Measurements from ENCODE around the gene MITF.

The MITF gene

DNA sequence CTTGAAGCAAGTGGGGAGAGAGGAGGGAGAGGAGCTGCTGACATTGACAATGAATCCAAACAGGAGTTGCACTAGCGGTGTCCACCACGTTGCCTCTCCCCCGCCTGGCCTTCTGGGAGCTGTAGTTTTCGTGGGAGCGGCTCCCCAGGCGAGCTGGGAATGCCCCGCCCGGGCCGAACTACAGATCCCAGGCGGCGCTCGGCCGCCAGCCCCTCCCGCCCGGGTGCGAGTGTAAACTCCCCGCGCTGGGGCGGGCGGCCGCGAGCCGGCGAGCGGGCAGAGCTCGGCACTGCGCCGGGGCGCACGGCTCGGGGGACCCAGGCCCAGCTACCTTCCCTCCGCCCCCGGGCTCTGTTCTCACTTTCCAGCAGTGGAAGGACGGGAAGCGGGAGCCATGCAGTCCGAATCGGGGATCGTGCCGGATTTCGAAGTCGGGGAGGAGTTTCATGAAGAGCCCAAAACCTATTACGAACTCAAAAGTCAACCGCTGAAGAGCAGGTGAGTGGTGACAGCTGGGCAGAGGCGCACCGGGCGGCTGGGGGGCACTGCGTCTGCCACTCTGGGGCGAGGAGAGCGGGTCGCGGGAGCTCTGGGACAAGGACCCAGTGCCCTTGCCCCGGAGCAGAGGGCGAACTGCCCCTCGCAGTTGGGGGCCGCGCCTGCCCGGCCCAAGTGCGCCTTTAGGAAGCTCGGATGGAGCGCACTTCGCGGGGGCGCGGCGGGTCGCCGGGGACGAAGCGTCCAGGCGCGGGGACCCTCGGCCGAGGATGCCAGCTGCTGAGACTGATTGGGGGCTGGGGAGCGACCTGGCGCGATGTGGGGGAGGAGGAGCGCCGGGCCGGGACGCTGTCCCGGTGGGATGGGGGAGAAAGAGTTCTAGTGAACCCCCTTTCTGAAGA is at the start of gene MITF:
TSS of gene MITF (plus strand) at position 261 of the 899 bp plus-strand sequence. CDS start at position 395, 134 bp downstream.
- DNase-seq = peak; percentile 23 to 69

DNA sequence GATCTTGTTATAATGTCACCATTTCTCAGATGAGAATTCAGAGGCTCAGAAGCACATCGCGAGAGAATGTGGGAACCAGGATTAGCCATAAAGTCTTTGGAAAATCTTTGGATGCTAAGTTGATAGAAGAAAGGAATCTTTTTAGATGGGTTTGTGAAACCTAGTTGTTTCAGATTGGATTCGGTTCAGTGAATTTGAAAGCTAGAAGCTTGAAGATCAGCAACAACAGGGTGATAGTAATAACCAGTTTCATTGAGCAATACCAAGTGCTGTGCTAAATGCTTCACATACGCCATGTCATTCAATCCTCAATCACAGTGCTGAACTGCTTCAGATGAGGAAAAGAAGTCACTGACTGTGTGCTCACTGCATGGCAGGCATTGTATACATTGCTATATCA is 47.4 kb upstream of the MITF start:
- no peak for DNase-seq

DNA sequence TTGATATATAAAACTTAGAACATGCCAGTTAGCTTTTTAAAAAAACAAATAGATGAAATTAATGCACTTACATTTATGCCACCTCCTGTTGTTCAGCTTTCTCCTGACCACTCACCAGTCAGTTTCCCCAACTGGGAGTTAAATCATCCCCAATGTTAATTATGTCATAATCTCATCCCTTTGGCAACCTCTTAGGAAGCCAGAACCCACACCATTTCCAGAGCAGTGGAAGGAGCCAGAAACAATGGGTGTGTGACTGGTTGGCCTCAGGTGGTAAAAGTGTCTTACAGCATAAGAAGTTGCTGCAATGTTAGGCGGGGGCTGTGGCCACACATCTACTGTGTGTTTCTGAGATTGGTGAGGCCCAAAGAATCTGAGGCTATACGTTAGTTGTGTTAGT is 46.5 kb upstream of the MITF start:
- no peak for DNase-seq

GRCh38 chr3:69695443-69695842 is 43.8 kb upstream of the MITF start:
- DNase-seq = no peak

DNA sequence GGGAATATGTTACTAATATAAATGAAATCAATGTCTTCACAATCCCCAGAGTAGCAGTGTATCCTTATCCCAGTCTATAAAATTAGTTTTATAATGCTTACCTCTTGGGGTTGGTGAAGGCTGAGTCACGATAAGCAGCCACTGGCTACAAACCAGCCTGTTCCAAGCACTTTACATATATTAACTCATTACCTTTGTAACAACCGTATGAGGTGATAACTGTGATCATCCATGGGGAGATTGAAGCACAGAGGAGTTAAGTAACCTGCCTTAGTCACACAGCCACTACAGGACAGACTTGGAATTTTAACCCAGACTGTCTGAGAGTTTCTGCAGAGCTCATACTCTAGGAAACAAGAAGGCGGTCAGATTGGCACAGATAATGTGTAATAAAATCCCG is 43.3 kb upstream of the MITF start:
- DNase-seq = no peak

DNA sequence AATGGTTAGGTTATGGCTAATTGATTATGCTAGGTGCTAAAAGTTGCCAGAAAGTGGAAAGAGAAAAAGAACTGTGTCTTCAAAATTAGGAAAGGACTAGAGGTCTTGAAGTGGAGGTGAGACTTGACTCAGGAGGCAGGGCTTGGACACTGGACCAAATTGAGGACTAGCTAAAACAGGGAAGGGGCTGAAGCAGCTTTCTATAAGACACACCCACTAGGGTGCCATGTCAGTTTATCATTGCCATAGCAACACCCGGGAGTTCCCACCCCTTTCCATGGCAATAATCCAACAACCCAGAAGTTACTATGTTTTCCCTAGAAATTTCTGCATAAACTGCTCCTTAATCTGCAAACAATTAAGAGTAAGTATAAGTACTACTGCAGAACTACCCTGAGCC is 42.9 kb upstream of the MITF start:
- DNase-seq = no peak

DNA sequence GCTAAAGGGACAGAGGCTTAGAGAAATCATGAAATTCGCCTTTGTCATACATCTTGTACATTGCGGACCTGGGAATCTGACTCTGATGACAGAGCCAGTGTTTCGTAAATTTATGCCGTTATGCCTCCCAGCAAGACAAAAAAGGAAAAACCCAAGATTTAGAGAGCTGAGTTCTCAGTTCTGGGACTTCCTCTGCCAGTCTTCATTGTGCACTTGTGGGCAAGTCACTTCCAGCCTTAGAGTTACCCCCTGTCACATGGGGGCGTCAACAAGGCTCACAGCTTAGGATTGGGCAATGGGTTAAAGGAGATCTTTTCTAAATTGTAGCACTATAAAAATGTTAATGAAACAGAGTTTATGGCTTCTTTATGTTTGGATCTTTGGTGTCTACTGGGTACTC is 41.9 kb upstream of the MITF start:
- no peak for DNase-seq

DNA sequence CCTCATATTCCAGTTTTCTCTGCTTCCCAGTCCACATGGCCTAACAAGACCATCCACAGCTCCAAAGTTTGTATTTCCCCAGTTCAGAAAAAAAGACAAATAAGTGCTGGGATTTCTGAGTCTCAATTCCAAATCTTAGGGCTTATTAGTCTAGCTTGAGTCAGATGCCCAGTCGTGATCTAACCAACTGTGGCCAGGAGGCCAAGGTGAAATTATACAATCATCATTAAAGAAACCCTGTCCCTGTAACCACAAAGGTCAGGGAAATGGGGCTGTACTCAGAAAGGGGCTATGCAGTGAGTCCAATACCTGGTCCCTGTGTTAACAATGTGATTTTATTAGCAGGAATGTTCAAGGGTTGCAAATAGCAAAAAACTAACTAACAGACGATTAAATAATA is 40.5 kb upstream of the MITF start:
- DNase-seq = no peak

GRCh38 chr3:69699183-69699582 is 40.1 kb upstream of the MITF start:
- DNase-seq = no peak

DNA sequence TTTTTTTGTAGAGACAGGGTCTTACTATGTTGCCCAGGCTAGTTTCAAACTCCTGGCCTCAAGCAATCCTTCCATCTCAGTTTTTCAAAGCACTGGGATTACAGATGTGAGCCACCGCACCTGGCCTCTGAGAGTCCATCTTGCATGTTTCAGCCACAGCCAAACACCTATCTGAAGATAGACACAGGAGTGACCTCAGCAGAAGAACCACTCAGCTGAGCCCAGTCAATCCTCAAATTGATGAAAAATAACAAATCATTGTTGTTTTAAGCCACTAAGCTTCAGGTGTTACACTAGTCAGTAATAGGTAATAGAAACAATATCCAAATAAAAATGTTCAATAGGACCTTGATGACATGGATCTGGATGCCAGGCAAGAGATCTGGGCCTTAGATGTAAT is 38.3 kb upstream of the MITF start:
- no peak for DNase-seq

DNA sequence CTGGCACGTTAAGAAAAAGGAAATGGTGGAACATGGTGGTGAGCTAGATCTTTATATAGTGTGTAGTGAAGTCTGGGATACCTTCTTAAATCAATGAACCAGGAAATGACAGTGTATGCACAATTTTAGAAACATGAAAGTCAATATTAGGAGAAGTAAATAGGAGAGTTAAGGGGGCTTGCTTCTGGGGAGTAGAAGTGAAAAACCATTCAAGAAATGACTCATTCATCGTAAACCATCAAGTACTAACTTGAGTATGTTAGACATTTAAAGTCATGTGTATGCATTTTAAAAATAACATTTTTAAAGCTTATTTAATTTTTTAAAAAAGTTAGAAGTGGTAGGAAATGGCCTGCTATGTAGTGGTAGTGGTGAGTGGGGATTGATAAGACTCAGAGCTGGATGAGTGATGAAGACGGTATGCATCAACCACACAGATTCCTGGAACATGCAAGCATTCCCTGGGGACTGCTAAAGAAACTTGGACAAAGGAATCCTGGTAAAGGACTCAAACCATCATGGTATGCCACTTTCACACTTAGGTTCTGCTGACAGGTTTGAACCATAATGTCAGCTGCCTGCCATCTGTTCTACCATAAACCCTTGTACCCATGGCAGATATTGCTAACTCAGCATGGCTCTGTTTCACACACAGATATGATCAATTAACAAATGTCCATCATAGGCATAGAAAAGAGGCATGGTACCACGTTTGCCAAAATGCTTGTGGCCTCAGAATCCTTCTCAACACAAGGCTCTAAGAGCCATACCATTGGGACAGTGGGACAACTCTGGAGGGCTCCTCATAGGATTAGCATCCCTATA is 28.9 kb upstream of the MITF start:
- DNase-seq = no peak

GRCh38 chr3:69712269-69712668 is 27.0 kb upstream of the MITF start:
- no peak for DNase-seq

DNA sequence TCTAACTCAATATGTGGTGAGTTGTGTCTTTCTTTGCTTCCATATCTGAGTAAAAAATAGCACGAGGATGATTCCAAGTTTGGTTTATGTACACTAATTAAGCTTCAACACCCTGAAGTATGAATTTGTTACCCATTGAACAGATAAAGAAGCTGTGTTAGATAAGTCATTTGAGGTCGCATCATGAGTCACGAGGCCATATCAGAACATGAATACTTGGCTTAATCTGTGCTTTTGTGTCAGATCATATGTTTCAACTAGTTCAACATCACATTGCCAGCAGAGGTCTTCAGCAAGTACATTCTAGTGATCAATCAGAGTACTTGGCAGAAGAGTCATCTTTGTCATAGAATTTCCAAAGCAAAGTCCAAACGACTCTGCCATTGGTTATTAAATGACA is 26.3 kb upstream of the MITF start:
- no peak for DNase-seq

DNA sequence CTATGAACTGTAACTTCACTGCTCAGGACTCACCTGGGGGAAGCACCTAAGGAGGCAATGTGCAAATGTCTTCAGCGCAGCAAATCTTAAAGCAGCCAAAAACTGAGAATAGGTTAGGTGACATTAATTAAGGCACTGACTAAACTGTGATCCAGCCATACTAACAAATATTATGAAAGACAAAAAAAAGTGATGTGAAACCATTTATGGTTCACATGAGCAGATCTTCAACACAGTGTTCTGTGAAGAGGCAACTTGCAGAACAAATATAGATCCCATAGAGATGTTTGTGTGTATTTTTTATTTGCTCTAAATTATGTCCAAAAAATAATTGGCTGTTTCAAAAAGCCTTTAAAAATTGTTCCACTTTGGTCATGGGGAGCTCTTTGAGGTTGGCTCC is 24.1 kb upstream of the MITF start:
- no peak for DNase-seq

DNA sequence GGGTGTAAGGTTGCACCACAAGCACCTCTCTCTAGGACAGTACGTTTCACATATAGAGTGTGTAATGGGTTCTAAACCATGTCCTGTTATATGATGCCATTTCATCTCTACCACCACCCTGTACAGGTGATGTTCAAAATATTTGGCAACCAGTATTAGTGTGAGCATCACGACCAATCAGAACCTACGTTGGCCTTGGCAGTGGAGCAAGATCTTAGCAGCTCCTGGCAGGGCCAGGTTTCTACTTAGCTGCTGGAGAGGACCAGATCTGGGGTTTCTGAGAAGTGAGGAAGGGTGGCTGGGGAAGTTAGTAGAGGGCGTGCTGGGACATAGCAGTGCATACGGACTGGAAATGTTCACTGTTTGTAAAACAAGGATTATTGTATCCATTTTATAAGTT is 23.1 kb upstream of the MITF start:
- DNase-seq = no peak

DNA sequence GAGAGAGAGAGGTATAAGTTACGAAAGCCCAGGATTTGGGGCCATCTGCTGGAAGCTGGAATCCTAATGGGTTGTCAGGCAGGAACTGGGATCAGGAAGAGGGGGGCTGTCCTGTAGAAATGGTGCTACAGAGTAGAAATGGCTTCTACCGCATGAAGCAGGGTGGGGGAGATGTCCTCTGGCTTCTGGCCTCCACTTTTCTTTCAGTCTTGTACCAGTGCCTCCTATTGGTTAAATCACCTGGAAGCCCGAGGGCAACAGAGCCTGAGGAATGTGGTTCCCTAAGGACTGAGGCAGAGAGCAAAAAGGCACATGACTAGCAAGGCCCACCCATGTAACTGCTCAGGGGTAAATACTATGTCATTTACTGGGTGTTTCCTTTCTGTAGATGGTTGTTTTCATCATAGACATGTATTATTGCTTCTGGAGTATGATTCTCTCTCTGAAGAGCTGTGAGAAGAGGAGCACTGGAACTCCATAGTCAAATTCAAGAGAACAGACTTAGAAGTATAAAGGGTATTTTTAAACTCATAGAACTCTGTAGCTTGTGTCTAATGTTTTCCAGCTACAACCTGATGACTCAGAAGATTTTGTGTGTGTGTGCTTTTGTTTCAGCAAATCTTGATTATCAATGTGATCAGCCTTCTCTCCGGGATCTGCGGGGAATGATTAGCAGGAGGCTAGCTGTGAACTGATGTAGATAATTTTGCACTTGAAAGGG is 20.2 kb upstream of the MITF start:
- DNase-seq = no peak

- DNase-seq = no peak
Measured at GRCh38 chr3:69719587-69720122, 19.6 kb upstream of the MITF start.

DNA sequence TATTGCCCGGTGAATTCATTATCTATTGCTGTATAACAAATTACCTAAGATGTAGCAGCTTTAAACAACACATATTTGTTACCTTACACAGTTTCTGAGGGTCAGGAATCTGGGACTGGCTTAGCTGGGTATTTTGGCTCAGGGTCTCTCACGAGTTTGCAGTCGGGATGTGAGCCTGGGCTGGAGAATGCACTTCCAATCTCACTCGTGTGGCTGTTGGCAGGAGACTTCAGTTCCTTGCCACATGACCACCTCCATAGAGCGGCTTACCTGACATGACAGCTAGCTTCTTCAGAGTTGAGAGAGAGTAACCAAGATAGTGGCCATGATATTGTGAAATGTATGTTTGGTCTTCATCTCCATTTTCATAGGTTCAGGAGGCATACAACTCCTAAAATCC is 18.4 kb upstream of the MITF start:
- no peak for DNase-seq

GRCh38 chr3:69723389-69723788 is 15.9 kb upstream of the MITF start:
- DNase-seq = no peak

DNA sequence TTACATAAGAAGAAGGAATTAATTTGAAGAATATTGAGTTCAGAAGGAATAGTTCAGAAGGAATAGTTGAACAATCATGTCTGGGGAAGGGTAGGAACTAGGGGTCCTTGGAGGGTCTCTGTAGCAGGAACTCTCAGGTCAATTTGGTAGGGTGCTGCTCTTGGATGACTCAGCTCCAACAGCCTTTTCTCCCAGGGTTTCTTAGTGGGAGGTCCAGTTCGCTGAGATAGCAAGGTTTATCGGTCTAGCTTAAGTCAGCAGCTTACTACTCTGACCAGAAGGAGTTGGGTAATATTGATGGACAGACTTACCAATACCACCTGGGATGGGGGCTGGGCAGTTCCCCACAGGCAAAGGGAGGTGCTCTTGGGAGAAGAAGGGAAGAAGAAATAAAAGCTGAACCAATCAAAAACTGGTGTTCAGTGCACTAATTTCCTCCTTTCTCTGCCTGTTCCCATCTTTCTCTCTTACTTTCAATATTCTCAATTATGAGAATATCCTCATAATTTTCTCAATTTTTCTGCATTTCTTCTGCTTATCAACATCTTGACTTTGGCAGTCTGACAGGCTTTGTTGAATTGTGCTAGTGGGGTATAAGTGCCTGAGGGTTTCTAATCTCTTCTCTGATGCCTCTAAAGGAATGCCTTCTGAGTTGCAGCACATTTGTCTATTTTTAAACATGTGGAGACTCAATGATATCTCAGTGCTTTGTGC is 14.4 kb upstream of the MITF start:
- no peak for DNase-seq

DNA sequence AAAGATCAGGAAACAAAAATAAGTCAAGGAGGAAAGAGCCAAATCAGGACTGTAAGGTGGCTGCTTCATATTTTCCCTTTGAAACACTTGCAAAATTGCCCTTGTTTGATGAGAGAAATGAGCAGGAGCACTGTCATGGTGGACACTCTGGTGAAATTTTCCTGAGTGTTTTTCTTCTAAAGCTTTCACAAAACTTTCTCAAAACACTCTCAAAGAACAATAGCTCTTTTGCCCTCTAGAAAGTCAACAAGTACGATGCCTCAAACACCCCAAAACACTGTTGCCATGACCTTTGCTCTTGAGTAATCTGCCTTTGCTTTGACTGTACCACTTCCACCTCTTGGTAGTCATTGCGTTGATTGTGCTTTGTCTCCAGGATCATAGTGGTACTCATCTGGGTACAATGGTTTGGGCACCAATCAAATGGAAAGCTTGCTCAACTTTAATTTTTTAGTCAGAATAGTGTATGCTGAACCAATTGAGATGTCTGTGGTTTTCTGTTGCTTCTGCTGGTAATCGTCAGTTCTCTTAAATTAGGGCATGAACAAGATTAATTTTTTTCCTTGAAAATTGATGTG is 13.2 kb upstream of the MITF start:
- DNase-seq = no peak

Measured in CD4-positive, alpha-beta T cell treated with Interferon alpha-2 for 1 hour (primary cell).